HCT116 (cell line): ENCODE data around the gene TERT. TPM values are rescaled to one million over a fixed set of nuclear protein-coding genes. Genes with fewer than 3 reads are reported as not detected.

Experiments used
- ATAC-seq: fragments of 200-7000 bp; cut with Tn5 transposase; 2 replicates; pipeline ENCODE4 v1.9.1; 2020; ENCODE audit warnings: mild to moderate bottlenecking, moderate library complexity
- BruUV-seq: library from RNA; stranded (reverse); fragments of 400-500 nt; replicated peaks from 2 replicates; lab custom pipeline; 2021; lab: Mats Ljungman, UMichigan
- CTCF ChIA-PET: fragments of 300-600 bp; sonication (Branson Sonifier 250); formaldehyde crosslinking; loops from one replicate; lab custom pipeline; 2021; ENCODE audit warnings: antibody characterized with exemption; lab: Charles Lee
- POLR2A ChIA-PET: fragments of 300-600, 350-600 bp; sonication (Branson Sonifier 250); formaldehyde crosslinking; loops from one replicate; lab custom pipeline; 2021; ENCODE audit warnings: antibody characterized with exemption; lab: Charles Lee
- RAD21 ChIA-PET, 2 experiments: fragments of 300-600 bp; sonication (Branson Sonifier 250); formaldehyde crosslinking; loops; one replicate each; lab custom pipeline; 2023; ENCODE audit warnings: low total read pairs in 2 of 2; ENCODE audit not compliant: uncharacterized antibody in 2 of 2, unreplicated experiment in 2 of 2, low non-redundant PET in 1 of 2; lab: Charles Lee
- DNase-seq: peaks from one replicate; pipeline ENCODE4 v3.0.0-alpha.2; 2010; ENCODE audit warnings: low read depth, low spot score
- H2AFZ ChIP-seq: fragments of 200-600 bp; shearing (Covaris generic), sonication (generic); 2 replicates; pipeline ENCODE4 v1.6.1; 2017; ENCODE audit warnings: low read depth, mixed run types, mixed read lengths, antibody characterized with exemption, low read length; ENCODE audit not compliant: poor library complexity, severe bottlenecking
- H3K27ac ChIP-seq: 2 replicates; pipeline ENCODE4 v1.5.1; 2012; ENCODE audit warnings: low read depth, low read length
- H3K27me3 ChIP-seq: fragments of 200-600 bp; sonication (generic); 2 replicates; pipeline ENCODE4 v1.6.1; 2016; ENCODE audit warnings: mixed run types, low read length, mixed read lengths; ENCODE audit not compliant: insufficient read depth
- H3K36me3 ChIP-seq, 2 experiments: fragments of 200-500 bp in 1 of 2; fragments of 200-600 bp in 1 of 2; sonication (Bioruptor generic) in 1 of 2; sonication (generic) in 1 of 2; 2 replicates each; pipeline versions ENCODE4 v1.5.1 to v1.6.1; 2014 to 2016; ENCODE audit warnings: low read length in 2 of 2, inconsistent platforms in 1 of 2, mixed read lengths in 1 of 2, mixed run types in 1 of 2; ENCODE audit not compliant: insufficient read depth in 2 of 2, control insufficient read depth in 1 of 2
- H3K4me1 ChIP-seq, 2 experiments: fragments of 200-600 bp in 1 of 2; sonication (generic) in 1 of 2; 2 replicates each; pipeline versions ENCODE4 v1.5.1 to v1.6.1; 2012 to 2017; ENCODE audit warnings: low read length in 2 of 2, inconsistent platforms in 1 of 2, mild to moderate bottlenecking in 1 of 2, mixed read lengths in 1 of 2, mixed run types in 1 of 2, moderate library complexity in 1 of 2; ENCODE audit not compliant: insufficient read depth in 2 of 2, control insufficient read depth in 1 of 2
- H3K4me2 ChIP-seq: fragments of 200-600 bp; sonication (generic); 2 replicates; pipeline ENCODE4 v1.6.1; 2017; ENCODE audit warnings: mixed run types, low read length, mixed read lengths
- H3K4me3 ChIP-seq, 2 experiments: fragments of 200-600 bp in 1 of 2; sonication (generic) in 1 of 2; replicated peaks in 1 of 2; 2 replicates each; pipeline ENCODE4 v1.5.1; 2011 to 2016; ENCODE audit warnings: low read length in 2 of 2, control low read depth in 1 of 2, low read depth in 1 of 2, mild to moderate bottlenecking in 1 of 2, mixed read lengths in 1 of 2, mixed run types in 1 of 2
- H3K79me2 ChIP-seq: fragments of 200-600 bp; sonication (generic); 2 replicates; pipeline ENCODE4 v1.6.1; 2017; ENCODE audit warnings: mild to moderate bottlenecking, mixed run types, low read length, moderate library complexity, mixed read lengths; ENCODE audit not compliant: insufficient read depth
- H3K9ac ChIP-seq: fragments of 200-600 bp; sonication (generic); 2 replicates; pipeline ENCODE4 v1.6.1; 2016; ENCODE audit warnings: low read length, mixed read lengths
- H3K9me2 ChIP-seq: fragments of 200-600 bp; sonication (generic), shearing (Covaris generic); 2 replicates; pipeline ENCODE4 v1.6.1; 2017; ENCODE audit warnings: mixed run types, mild to moderate bottlenecking, moderate library complexity; ENCODE audit not compliant: insufficient read depth
- H3K9me3 ChIP-seq, 2 experiments: fragments of 200-500 bp in 1 of 2; fragments of 200-600 bp in 1 of 2; sonication (Bioruptor generic) in 1 of 2; sonication (generic) in 1 of 2; 2 replicates each; pipeline ENCODE4 v1.6.1; 2014 to 2017; ENCODE audit warnings: low read length in 2 of 2, mixed read lengths in 2 of 2, inconsistent platforms in 1 of 2, low read depth in 1 of 2, mild to moderate bottlenecking in 1 of 2, mixed run types in 1 of 2, moderate library complexity in 1 of 2; ENCODE audit not compliant: control insufficient read depth in 1 of 2, insufficient read depth in 1 of 2
- H4K20me1 ChIP-seq: fragments of 200-600 bp; sonication (generic), shearing (Covaris generic); 2 replicates; pipeline ENCODE4 v1.6.1; 2017; ENCODE audit warnings: mixed run types, mild to moderate bottlenecking, moderate library complexity; ENCODE audit not compliant: insufficient read depth
- ATF3 ChIP-seq: IDR thresholded peaks from 2 replicates; pipeline ENCODE4 v1.6.1; 2012
- CEBPB ChIP-seq: IDR thresholded peaks from 2 replicates; pipeline ENCODE4 v1.6.1; 2012; ENCODE audit warnings: low read depth
- EGR1 ChIP-seq: IDR thresholded peaks from 2 replicates; pipeline ENCODE4 v1.6.1; 2012; ENCODE audit warnings: low read depth
- ELF1 ChIP-seq: IDR thresholded peaks from 2 replicates; pipeline ENCODE4 v1.6.1; 2012; ENCODE audit warnings: low read depth, borderline replicate concordance
- EZH2 ChIP-seq: fragments of 200-600 bp; sonication (generic); IDR thresholded peaks from 2 replicates; pipeline ENCODE4 v1.6.1; 2017; ENCODE audit warnings: antibody characterized with exemption, mixed run types
- EZH2phosphoT487 ChIP-seq: fragments of 200-600 bp; IDR thresholded peaks from 2 replicates; pipeline ENCODE4 v1.6.1; 2018; ENCODE audit warnings: antibody characterized with exemption, borderline replicate concordance
- JUND ChIP-seq: IDR thresholded peaks from 2 replicates; pipeline ENCODE4 v1.6.1; 2012
- POLR2AphosphoS5 ChIP-seq: IDR thresholded peaks from 2 replicates; pipeline ENCODE4 v1.6.1; 2011; ENCODE audit warnings: mild to moderate bottlenecking, low read depth, low read length, moderate library complexity
- RAD21 ChIP-seq: IDR thresholded peaks from 2 replicates; pipeline ENCODE4 v1.6.1; 2012; ENCODE audit warnings: low read depth, mild to moderate bottlenecking
- SRF ChIP-seq: IDR thresholded peaks from 2 replicates; pipeline ENCODE4 v1.6.1; 2012; ENCODE audit warnings: low read depth
- YY1 ChIP-seq: IDR thresholded peaks from 2 replicates; pipeline ENCODE4 v1.6.1; 2011; ENCODE audit warnings: low read length, low read depth, moderate library complexity, mild to moderate bottlenecking; ENCODE audit not compliant: insufficient replicate concordance; ENCODE audit errors: extremely low read depth
- ZFX ChIP-seq: fragments of 450-650 bp; IDR thresholded peaks from 2 replicates; pipeline ENCODE4 v1.6.1; 2017
- intact Hi-C: fragments of 100-400 bp; cut with micrococcal nuclease; formaldehyde crosslinking; loops from 2 replicates; pipeline ENCODE4 v1.10.0; 2022
- total RNA-seq: library from RNA; stranded (reverse); gene quantifications from one replicate; pipeline ENCODE4 v1.2.1, GENCODE V29; 2021; ENCODE audit not compliant: unreplicated experiment
- TF ChIP-seq, protein P1 (sequence below): IDR thresholded peaks from 2 replicates; pipeline ENCODE4 v1.6.1; 2011; ENCODE audit warnings: mild to moderate bottlenecking, low read length, moderate library complexity; ENCODE audit not compliant: insufficient replicate concordance; ENCODE audit errors: extremely low read depth
- TF ChIP-seq, protein P2 (sequence below): IDR thresholded peaks from 2 replicates; pipeline ENCODE4 v1.6.1; 2012; ENCODE audit warnings: low read depth
- TF ChIP-seq, protein P3 (sequence below), 3 experiments: fragments of 200-600 bp in 1 of 3; sonication (generic) in 1 of 3; IDR thresholded peaks in 2 of 3; conservative IDR thresholded peaks in 1 of 3; 2 replicates each; pipeline ENCODE4 v1.5.1; 2012 to 2017; ENCODE audit warnings: low read depth in 2 of 3, low read length in 2 of 3, antibody characterized with exemption in 1 of 3, borderline replicate concordance in 1 of 3, control low read depth in 1 of 3, mild to moderate bottlenecking in 1 of 3, mixed read lengths in 1 of 3, mixed run types in 1 of 3, moderate library complexity in 1 of 3; ENCODE audit not compliant: insufficient read depth in 1 of 3

Gene TERT
- total RNA-seq, 1 experiment from 2014 or later: 6.9 TPM

DNA sequence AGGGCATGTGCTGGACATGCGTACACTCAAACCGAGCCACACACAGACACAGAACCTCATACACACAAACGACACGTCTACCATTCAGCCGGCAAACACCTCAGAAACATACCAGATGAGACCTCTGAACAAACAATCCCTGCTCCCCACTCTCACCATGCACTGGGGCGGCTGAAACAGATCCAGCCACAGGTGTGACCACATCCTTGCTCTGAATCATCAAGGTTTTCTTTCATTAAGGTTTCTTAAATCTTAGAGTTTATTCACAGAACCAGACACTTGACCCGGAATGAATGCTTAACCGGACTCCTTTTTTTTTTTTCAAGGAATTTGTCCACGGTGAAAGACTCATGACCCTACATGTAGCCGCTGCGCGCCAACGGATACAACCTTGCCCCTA, 26.2 kb downstream of the TERT start:
- Histone ChIP-seq H3K9me3 (no peaks in the 10 kb centered on the region), H3K27me3 (no peaks in the 10 kb centered on the region), H3K27ac (no peak overlapping the region), H3K4me3 (no peak overlapping the region), H3K79me2 (no peaks in the 10 kb centered on the region), H3K36me3 (no peaks in the 10 kb centered on the region), H3K4me2 (no peak overlapping the region), H4K20me1 (no peaks in the 10 kb centered on the region), H3K4me1 (no peaks in the 10 kb centered on the region), H2AFZ (no peak overlapping the region), H3K9me2 (no peaks in the 10 kb centered on the region), H3K9ac (no peak overlapping the region)
- ChIA-PET RAD21 (no interaction called here), POLR2A (no interaction called here), CTCF (no interaction called here)
- no peak for DNase-seq
- no TSS peak for BruUV-seq
- TF ChIP-seq RAD21 (no peak), POLR2AphosphoS5 (no peak), EGR1 (no peak), EZH2phosphoT487 (no peak), CEBPB (no peak), ATF3 (no peak)
- intact Hi-C loops: no loop called here
- ATAC-seq: no peak

GRCh38 chr5:1268056-1268455, 26.8 kb downstream of the TERT start:
- Histone ChIP-seq H3K4me2 (no peak overlapping the region), H3K4me1 (no peaks in the 10 kb centered on the region), H3K9me3 (no peaks in the 10 kb centered on the region), H4K20me1 (no peaks in the 10 kb centered on the region), H2AFZ (no peak overlapping the region), H3K79me2 (no peaks in the 10 kb centered on the region), H3K27ac (no peak overlapping the region), H3K36me3 (no peaks in the 10 kb centered on the region), H3K9ac (no peak overlapping the region), H3K4me3 (no peak overlapping the region), H3K9me2 (no peaks in the 10 kb centered on the region), H3K27me3 (no peaks in the 10 kb centered on the region)
- ChIA-PET CTCF (no interaction called here), RAD21 (no interaction called here), POLR2A (no interaction called here)
- DNase-seq (no peak), ATAC-seq (no peak)
- intact Hi-C loops: no loop called here
- BruUV-seq: no TSS peak
- TF ChIP-seq YY1 (no peak), EZH2 (no peak), JUND (no peak), ELF1 (no peak), ZFX (no peak), SRF (no peak)
- TF ChIP-seq, protein P1, sequence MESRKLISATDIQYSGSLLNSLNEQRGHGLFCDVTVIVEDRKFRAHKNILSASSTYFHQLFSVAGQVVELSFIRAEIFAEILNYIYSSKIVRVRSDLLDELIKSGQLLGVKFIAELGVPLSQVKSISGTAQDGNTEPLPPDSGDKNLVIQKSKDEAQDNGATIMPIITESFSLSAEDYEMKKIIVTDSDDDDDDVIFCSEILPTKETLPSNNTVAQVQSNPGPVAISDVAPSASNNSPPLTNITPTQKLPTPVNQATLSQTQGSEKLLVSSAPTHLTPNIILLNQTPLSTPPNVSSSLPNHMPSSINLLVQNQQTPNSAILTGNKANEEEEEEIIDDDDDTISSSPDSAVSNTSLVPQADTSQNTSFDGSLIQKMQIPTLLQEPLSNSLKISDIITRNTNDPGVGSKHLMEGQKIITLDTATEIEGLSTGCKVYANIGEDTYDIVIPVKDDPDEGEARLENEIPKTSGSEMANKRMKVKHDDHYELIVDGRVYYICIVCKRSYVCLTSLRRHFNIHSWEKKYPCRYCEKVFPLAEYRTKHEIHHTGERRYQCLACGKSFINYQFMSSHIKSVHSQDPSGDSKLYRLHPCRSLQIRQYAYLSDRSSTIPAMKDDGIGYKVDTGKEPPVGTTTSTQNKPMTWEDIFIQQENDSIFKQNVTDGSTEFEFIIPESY: no peak
- TF ChIP-seq, protein P2, sequence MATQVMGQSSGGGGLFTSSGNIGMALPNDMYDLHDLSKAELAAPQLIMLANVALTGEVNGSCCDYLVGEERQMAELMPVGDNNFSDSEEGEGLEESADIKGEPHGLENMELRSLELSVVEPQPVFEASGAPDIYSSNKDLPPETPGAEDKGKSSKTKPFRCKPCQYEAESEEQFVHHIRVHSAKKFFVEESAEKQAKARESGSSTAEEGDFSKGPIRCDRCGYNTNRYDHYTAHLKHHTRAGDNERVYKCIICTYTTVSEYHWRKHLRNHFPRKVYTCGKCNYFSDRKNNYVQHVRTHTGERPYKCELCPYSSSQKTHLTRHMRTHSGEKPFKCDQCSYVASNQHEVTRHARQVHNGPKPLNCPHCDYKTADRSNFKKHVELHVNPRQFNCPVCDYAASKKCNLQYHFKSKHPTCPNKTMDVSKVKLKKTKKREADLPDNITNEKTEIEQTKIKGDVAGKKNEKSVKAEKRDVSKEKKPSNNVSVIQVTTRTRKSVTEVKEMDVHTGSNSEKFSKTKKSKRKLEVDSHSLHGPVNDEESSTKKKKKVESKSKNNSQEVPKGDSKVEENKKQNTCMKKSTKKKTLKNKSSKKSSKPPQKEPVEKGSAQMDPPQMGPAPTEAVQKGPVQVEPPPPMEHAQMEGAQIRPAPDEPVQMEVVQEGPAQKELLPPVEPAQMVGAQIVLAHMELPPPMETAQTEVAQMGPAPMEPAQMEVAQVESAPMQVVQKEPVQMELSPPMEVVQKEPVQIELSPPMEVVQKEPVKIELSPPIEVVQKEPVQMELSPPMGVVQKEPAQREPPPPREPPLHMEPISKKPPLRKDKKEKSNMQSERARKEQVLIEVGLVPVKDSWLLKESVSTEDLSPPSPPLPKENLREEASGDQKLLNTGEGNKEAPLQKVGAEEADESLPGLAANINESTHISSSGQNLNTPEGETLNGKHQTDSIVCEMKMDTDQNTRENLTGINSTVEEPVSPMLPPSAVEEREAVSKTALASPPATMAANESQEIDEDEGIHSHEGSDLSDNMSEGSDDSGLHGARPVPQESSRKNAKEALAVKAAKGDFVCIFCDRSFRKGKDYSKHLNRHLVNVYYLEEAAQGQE: no peak
- TF ChIP-seq, protein P3, sequence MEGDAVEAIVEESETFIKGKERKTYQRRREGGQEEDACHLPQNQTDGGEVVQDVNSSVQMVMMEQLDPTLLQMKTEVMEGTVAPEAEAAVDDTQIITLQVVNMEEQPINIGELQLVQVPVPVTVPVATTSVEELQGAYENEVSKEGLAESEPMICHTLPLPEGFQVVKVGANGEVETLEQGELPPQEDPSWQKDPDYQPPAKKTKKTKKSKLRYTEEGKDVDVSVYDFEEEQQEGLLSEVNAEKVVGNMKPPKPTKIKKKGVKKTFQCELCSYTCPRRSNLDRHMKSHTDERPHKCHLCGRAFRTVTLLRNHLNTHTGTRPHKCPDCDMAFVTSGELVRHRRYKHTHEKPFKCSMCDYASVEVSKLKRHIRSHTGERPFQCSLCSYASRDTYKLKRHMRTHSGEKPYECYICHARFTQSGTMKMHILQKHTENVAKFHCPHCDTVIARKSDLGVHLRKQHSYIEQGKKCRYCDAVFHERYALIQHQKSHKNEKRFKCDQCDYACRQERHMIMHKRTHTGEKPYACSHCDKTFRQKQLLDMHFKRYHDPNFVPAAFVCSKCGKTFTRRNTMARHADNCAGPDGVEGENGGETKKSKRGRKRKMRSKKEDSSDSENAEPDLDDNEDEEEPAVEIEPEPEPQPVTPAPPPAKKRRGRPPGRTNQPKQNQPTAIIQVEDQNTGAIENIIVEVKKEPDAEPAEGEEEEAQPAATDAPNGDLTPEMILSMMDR (IDR thresholded peaks at IDR 0.05 in 2 of 3, conservative IDR thresholded peaks at IDR 0.05 in 1 of 3; ENCODE audit: borderline replicate concordance in 1 of 3, insufficient read depth in 1 of 3, low read depth in 2 of 3, low read length in 2 of 3): no peak
